GM12873 (cell line): ENCODE data around the gene COX4I2.

Source experiments
- TF ChIP-seq, protein P1 (sequence below): IDR thresholded peaks from 2 replicates; pipeline ENCODE4 v1.5.1; 2012; ENCODE audit warnings: low read depth, mild to moderate bottlenecking, moderate library complexity, low read length, control low read depth; ENCODE audit not compliant: insufficient read depth; ENCODE audit errors: missing control alignments

The COX4I2 gene

DNA sequence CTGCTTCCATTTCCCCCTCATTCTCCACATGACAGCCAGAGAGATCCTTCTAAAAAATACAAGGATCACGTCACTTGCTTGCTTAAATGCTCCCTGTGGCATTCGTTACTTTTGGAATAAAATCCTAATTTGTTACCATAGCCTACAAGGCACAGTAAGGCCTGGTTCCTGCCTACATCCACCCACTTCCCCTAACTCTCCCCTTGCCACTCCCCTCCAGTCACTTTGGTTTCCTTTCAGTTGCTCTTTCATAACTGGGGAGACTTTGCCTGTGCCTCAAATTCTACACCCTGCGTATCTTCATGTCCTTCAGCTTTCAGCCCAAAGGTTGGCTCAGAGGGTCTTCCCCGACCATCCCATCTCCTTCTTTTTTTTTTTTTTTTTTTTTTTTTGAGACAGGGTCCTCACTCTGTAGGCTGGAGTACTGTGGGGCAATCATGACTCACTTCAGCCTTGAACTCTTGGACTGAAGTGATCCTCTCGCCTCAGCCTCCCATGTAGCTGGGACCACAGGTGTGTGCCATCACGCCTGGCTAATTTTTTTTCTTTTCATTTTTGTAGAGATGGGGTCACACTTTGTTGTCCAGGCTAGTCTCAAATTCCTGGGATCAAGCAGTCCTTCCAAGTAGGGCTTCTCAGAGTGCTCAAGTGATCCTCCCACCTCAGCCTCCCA lies 20.1 kb upstream of the COX4I2 start:
- TF ChIP-seq, protein P1, sequence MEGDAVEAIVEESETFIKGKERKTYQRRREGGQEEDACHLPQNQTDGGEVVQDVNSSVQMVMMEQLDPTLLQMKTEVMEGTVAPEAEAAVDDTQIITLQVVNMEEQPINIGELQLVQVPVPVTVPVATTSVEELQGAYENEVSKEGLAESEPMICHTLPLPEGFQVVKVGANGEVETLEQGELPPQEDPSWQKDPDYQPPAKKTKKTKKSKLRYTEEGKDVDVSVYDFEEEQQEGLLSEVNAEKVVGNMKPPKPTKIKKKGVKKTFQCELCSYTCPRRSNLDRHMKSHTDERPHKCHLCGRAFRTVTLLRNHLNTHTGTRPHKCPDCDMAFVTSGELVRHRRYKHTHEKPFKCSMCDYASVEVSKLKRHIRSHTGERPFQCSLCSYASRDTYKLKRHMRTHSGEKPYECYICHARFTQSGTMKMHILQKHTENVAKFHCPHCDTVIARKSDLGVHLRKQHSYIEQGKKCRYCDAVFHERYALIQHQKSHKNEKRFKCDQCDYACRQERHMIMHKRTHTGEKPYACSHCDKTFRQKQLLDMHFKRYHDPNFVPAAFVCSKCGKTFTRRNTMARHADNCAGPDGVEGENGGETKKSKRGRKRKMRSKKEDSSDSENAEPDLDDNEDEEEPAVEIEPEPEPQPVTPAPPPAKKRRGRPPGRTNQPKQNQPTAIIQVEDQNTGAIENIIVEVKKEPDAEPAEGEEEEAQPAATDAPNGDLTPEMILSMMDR: no peak

- TF ChIP-seq, protein P1: no peak
These were observed 17.5 kb upstream of the COX4I2 start for GRCh38 chr20:31620246-31620645.

DNA sequence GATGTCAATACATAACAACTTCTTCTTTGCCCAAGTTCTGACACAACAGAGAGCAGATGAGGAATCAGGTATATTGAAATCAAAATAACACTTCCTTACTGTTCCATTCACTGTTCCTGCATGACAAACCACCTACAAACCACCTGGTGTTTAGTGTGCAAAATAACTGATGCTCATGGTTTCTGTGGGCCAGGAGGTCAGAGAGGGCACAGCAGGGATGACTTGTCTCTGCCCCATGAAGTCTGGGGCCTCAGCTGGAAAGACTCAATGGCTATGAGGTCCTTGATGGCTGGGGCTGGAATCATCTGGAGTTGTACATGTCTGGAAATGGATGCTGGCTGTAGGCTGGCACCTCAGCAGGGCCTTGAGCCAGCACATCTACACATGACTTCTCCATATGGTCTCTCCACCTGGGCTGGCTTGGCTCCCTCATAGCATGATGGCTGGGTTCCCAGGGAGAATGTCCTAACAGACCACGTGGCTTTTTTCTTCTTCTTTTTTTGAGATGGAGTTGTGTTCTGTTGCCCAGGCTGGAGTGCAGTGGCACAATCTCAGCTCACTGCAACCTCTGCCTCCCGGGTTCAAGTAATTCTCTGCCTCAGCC lies 7.4 kb upstream of the COX4I2 start:
- TF ChIP-seq, protein P1: no peak

DNA sequence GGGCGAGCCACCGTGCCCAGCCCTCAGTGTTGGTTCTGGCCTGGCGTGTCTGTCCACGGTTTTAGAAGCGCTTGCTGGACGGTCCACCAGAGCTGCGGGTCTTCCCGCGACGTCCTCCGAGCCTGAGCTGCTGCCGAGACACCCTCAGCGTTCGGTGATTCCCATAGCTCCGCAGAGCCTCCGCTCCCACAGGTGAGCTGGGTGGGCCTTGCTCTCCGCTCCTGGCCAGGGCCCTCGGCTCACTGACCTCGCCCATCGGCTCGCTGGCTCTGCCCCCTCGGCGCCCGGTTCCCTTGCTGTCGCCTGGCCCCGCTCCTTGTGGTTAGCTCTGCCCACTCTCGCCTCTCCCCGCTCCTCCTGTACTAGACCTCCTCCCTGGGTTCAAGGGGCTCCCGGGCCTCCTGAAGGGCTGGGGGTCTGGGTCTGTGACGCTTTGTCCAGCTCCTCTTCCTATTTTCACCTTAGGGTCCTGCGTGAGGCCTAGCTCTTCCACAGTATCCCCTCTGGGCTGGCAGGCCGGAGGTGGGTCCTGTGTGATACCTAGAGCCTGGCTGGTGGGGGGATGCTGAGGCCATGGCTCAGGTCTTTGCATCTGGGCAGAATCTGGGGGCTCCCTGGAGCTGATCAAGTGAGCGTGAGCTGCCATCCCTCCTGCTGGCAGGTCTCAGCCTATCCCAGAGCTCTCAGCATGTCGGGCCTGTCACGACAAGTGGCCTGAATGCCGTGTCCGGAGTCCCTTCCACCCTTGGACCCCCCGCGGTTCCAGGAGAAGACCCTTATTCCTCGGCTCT lies 5.0 kb upstream of the COX4I2 start:
- TF ChIP-seq, protein P1: no peak

DNA sequence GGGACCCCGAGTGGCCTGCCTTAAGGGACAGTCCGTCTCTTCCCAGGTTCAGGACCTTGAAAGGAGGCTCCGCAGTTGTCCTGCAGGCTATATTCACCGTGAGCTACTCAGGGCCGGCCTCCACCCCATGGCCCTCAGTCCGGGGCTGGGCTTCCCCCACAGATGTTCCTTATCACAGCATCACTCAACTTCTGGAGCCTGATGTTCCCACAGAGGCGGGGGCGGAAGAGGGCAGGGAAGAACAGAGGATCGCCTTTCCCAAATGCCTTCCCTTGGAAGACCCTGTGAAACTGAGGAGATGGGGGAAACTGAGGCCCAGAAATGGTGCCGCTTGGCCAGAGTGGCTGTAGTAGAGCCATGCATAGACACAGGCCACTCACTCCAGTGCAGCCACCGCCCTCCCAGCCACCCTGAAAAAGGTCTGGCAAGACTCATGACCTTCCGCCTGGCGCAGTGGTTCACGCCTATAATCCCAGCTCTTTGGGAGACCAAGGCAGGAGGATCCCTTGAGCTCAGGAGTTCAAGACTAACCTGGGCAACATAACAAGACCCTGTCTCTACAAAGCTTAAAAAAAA lies 4.3 kb upstream of the COX4I2 start:
- TF ChIP-seq, protein P1: no peak

DNA sequence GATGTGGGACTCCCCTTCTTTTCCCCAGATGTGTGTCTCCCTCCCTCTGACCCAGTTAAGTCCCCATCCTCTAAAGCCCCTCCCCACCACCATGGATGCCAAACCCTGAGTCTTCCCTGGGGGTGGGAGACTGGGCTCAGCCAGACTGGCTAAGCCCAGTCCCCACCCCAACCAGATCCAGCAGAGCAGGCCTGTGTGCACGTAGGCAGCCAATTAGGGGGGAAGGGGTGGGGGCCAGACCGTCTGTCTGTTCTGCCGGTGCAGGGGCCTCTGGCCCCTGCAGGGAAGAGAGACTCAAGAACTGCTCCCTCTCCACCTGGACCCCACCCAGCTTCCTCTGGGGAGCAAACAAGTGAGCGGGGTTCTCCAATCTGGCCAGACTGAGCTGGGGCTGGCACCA lies 605 bp downstream of the COX4I2 start:
- TF ChIP-seq, protein P1: no peak

- TF ChIP-seq, protein P1: no peak
These were observed 1.1 kb downstream of the COX4I2 start for GRCh38 chr20:31638816-31639215.
